Stimulated activated CD4-positive, alpha-beta T cell treated with anti-CD3 and anti-CD28 coated beads, Interleukin-15, amount 100 ng/mL, for 1 hour (primary cell): ENCODE data around the gene DIAPH1.

ENCODE experiments used
- DNase-seq, 2 donors: peaks; one replicate each; pipeline ENCODE4 v3.0.0-alpha.2; 2020; ENCODE audit warnings: low read depth in 1 of 2, low spot score in 1 of 2

DIAPH1 gene

GRCh38 chr5:141640051-141640415 lies 21.2 kb upstream of the DIAPH1 start:
- DNase-seq = no peak

DNA sequence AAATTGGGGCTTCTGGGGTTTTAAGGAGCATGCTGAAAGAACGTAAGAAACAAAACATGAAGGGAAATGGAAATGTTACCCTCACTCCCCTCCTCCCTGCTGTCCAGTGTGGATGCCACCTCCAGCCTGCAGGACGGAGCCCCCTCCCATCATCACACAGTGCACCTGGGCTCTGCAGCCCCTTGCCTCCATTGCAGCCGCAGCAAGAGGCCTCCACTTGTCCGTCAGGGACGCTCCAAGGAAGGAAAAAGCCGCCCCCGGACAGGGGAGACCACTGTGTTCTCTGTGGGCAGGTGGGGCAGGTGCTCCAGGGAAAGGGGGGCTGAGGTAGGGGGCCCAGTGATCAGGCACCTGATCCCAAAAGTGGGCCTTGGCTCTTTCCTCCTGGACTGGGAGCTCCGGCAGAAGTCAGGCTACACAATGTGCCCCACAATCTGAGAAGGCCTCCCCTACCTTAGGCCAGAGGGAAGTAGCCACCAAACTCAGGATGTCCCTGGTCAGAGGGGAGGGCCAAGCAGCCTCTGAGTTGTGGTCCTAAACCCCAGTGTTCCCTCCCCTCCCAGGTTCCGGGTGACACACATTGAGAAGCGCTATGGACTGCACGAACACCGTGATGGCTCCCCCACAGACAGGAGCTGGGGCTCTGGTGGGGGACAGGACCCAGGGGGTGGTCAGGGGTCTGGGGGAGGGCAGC lies 20.7 kb upstream of the DIAPH1 start:
- no peak for DNase-seq

DNA sequence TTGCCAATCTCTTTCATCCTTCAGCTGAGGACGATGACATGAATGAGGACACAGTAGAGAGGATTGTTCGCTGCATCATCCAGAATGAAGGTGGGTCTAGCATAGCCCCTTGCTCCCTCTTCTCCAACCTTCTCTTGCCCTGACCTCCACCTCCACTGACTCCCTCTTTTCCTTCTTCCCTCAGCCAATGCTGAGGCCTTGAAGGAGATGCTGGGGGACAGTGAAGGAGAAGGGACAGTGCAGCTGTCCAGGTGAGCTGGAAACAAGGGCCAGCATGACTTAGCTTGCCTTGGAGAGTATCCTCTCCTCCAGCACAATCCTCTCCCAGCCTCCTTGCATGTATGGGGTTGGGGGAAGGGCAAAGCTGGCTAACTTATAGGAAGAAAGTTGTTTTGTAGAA lies 20.0 kb upstream of the DIAPH1 start:
- no peak for DNase-seq

- peak in 1 of 2 donors; percentile 39 for DNase-seq
Measured at GRCh38 chr5:141637767-141638419, 19.1 kb upstream of the DIAPH1 start.

- DNase-seq = peak in 1 of 2 donors; percentile 43
Measured at GRCh38 chr5:141637123-141637766, 18.4 kb upstream of the DIAPH1 start.

DNA sequence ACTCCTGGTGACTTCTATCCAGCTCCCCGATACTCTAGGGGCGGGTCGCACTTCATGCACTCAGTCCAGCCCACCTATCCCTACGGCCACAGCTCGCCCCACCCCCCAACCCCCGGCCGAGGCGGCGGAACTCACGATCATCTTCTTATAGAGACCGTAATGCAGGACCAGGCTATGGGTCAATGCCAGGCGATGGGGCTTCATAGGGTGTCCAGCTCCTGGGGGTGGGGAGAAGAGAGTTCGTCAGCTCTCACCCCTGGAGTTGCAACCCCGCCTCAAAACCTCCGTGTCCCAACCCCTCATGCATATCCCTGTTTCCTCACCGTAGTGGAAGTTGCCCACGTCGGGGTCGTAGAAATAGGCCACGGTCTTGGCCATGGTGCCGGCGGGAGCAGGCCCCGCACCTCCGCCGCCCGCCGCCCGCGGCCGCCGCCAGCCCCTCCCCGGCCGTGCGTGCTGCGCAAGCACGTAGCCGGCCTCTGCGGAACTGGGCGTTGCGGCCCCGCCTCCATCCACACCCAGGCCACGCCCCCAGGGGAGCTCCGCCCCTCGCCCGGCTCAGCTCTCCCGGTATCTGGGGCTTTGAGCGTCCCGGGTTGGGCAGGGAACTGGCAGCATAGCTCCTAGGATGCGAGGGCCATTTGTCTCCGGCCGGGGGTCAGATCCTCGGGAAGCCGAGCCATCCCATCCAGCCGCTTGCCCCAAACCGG lies 17.8 kb upstream of the DIAPH1 start, which contains the start of the genes HDAC3 and RELL2:
HDAC3 (minus strand) TSS at position 437 of the 710 bp plus-strand sequence; CDS start at position 378, 59 bp downstream.
RELL2 (plus strand) TSS at position 585 of the 710 bp plus-strand sequence. CDS start 1,229 bp downstream, outside the sequence.
- peak; percentile 91 to 97 for DNase-seq

- DNase-seq = no peak
Measured at GRCh38 chr5:141636106-141636412, 17.3 kb upstream of the DIAPH1 start.

- no peak for DNase-seq
Measured at GRCh38 chr5:141635646-141636045, 16.8 kb upstream of the DIAPH1 start.

DNA sequence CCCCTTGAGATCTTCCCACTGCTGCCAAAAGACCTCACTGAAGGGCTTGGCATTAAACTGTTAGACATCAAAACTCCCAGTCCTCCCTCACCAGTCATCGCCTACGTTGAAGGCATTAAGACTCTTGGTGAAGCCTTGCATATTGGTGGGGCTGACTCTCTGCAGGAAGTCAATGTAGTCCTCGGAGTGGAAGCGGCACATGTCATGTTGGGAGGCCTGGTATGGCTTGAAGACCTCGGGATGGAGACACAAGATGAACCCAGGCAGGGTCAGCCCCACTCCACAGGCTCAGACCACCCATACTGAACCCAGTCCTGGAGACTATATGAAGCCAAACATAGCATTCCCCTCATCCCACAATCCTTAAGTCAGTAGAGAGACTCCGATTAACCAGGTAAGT lies 15.9 kb upstream of the DIAPH1 start:
- DNase-seq = no peak

DNA sequence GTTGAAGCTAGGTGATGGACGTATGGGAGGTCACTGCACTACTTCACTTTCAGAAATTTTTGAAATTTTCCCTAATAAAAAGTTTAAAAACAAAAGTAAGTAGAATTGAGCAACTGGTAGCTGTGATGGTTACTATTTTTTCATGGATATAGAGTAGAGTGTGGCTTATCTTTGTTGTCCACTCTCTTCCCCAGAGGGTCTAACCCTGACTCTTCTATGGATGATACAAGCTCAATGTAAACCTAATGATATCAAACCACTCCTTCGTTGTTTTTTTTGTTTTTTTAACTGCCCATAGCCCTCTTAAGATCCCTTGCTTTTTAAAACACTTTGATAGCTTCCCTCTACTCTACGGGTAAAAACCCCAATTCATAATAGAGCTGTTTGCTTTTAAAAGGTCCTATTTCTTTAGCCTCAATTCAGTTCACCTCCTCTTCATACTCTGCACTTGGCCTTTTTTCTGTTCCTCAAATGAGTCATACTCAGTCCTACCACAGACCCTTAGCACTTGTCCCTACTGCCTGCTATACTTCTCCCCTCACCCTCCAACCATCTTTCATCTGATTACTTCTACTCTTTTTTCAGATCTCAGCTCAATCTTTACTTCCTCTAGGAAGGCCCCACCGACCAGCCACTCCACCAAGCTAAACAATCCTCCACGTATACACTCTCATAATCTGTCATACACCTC lies 15.2 kb upstream of the DIAPH1 start:
- no peak for DNase-seq

DNA sequence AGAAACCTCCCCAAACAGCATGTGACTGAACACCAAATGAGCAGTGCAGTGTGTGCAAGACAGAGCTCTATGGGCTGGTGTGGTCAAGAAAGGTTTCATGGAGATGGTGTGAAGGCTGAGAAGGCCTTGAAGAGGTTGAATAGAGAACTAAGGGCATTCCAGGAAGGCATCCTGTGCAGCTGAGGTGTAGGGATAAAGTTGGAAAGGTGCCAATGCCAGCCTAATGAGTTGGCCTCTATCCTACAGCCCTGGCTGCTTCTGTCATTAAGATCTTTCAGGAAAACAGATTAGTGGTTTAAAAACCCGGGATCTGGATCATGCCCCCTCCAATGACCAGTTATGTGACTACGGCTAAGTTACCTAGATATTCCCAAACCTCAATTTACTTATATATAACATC lies 13.8 kb upstream of the DIAPH1 start:
- DNase-seq = no peak

DNA sequence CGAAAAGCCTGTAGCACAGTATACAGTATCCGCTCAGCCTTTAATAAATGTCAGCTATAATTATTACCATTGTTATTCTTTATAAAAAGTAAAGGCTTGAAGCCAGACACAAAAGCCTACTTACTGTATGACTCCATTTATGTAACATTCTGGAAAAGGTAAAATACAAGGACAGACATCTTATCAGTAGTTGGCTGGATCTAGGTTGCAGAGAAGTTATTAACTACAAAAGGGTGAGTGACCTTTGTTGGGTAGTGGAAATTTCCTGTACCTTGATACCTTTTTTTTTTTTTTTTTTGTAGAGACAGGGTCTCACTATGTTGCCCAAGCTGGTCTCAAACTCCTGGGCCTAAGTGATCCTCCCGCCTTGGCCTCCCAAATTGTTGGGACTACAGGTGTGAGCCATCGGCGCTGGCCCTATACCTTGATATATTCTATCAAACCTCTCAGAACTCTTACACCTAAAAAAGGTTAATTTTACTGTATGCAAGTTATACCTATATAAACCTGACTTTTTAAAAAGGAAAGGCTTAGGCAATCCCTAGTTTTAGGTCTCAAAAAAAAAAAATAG lies 11.9 kb upstream of the DIAPH1 start:
- no peak for DNase-seq

GRCh38 chr5:141628175-141628788 lies 9.5 kb upstream of the DIAPH1 start:
- DNase-seq = no peak

- DNase-seq = no peak
Measured at GRCh38 chr5:141623611-141624010, 4.8 kb upstream of the DIAPH1 start.

- no peak for DNase-seq
Measured at GRCh38 chr5:141623186-141623585, 4.4 kb upstream of the DIAPH1 start.

DNA sequence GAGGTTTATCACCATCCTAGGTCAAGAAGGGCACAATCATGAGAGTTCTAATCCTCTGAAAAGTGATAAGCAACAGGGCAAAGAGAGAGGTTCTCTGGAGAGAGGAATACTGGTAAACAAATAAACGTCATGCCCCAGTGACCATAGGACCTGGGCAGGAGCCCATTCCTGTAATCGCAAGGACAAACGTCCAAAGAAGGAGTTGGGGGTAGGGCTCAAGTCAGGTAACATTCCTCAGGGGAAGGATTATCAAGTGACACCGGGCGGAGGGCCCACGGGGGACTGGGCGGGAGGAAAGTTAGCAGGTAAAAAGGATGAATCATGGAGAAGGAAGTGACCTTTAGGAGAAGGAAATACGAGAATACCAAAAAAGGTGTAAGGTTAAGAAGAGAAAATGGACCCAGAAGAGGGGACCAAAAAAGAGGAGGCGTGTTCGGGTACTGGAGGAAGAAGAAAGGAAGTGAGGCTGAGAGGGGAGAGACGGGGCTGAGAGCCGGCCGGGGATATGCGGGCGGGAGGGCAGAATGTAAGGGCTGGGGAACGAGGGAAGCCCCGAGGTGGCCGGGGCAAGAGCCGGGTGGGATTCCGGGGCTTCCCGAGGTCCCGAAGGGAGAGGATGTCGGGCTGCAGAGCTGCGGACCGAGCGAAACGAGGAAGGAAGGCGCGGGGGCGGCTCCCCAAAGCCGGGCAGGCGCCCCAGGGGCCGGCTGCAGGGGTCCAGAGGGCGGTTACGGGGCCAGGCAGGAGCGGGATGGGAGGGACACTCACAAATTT lies 583 bp downstream of the DIAPH1 start:
- peak in 1 of 2 donors; percentile 42 for DNase-seq

DNA sequence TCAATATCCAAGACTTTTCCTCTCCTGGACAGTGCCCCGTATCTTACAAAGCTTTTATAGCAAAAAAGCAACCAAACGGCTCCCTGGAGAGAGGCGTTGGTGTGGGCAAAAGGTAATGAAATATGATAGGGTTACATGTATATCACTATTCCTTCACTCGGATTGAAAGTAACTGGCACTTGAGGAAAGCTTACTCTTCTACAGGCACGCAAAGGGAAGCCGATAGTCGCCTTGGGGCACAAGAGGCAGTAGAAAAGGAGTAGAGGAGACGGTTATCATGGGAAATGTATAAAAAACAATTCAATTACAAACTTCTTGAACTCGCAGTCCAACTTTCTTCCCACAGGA lies 1.1 kb downstream of the DIAPH1 start:
- no peak for DNase-seq

GRCh38 chr5:141617128-141617527 lies 1.7 kb downstream of the DIAPH1 start:
- no peak for DNase-seq

DNA sequence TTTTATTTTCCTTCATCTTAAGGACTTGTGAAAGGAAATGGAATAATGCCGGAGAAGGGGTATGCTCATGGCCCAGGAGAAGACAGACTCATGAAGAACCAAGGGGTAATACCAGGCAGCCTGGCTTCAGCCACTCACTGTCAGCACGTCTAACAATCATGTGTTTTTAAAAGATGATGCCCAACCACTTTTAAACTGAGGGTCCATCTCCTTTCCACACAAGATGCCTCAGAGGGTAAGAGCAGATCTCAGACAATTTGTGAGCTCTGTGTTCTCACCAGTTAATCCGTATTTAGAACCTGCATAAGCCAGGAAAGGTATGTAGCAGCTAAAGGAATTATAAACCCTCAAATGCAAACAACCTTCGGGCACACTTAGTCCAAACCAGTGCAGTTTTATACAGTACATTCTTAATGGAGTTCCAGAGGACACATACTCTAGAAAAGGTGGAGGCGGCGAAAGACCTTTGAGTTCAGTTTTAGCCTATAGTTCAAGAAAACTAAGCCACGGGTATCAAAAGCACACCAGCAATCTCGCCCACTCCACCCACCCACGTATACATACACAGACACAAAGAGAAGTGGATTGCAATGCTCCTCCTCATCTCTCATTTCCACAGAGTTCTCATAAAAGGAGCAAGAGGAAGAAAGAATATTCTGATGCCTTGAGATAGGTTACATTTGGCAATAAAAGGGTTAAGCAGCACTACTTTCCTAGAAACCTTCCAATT lies 2.6 kb downstream of the DIAPH1 start:
- no peak for DNase-seq
